Breast epithelium (tissue), 3 donors: ENCODE data around the gene AP3S1.

Source experiments
- POLR2A ChIP-seq: fragments of 450-650 bp; IDR thresholded peaks from one replicate; pipeline ENCODE4 v1.6.1; 2016; ENCODE audit warnings: antibody characterized with exemption, mild to moderate bottlenecking, moderate library complexity
- TF ChIP-seq, protein P1 (sequence below), 3 donors: fragments of 450-650 bp; IDR thresholded peaks; one replicate each; pipeline ENCODE4 v1.5.1; 2016 to 2017; ENCODE audit warnings: antibody characterized with exemption in 3 of 3, mild to moderate bottlenecking in 3 of 3, moderate library complexity in 3 of 3

DNA sequence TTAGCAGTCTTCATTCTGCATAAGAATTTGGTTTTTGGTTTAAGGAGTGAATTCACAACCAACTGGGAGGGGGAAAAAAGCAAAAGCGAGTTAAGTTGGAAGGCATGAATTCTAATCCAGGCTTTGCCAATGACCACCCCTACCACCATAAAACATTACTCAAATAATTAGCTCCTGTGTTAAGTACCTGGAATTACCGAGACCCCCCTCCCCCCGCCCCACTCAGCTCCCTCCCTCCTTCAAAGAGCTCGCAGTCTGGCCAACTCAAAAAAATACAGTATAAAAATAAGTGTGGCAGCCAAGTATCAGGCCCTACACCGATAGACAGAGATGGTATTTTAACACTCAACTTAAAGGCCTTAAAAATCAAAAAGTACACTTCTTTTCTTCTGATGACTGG is 862 bp upstream of the AP3S1 start:
- TF ChIP-seq, protein P1, sequence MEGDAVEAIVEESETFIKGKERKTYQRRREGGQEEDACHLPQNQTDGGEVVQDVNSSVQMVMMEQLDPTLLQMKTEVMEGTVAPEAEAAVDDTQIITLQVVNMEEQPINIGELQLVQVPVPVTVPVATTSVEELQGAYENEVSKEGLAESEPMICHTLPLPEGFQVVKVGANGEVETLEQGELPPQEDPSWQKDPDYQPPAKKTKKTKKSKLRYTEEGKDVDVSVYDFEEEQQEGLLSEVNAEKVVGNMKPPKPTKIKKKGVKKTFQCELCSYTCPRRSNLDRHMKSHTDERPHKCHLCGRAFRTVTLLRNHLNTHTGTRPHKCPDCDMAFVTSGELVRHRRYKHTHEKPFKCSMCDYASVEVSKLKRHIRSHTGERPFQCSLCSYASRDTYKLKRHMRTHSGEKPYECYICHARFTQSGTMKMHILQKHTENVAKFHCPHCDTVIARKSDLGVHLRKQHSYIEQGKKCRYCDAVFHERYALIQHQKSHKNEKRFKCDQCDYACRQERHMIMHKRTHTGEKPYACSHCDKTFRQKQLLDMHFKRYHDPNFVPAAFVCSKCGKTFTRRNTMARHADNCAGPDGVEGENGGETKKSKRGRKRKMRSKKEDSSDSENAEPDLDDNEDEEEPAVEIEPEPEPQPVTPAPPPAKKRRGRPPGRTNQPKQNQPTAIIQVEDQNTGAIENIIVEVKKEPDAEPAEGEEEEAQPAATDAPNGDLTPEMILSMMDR (IDR thresholded peaks at IDR 0.05) = no peak
- no peak for TF ChIP-seq POLR2A
